ENCODE results near the gene RPS14. TPM values are rescaled to one million over a fixed set of nuclear protein-coding genes. Genes with fewer than 3 reads are reported as not detected.

RPS14 gene
- polyA plus RNA-seq, 1 donor from 2014 or later, result 3,490 TPM

DNA sequence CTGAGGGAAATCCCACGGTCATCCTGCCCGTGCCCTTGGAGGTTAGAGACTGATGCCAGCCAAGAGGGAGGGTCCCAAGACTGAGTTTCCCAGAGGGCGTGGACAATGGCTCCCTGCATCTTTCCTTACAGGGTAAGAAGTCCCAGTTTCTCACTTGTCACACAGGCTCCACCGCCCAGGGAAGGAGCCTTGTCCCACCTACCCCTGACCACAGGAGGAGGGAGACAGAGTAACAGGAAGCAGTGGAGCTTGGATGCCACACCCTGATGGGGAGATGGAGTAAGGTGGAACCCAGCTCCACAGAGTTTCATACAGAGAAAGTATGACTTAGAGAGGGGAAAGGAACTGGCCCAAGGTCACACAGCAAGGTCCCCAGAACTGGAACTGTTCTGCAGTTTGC lies 27.5 kb downstream of the RPS14 start:
- H3F3A ChIP-seq (ENCODE audit: insufficient read depth, low read length, poor library complexity, severe bottlenecking), result no peaks in the 10 kb centered on the region
- H3K79me2 ChIP-seq (replicated peaks; ENCODE audit: insufficient read depth, low read length), result no peaks in the 10 kb centered on the region
- no peaks in the 10 kb centered on the region for H4K20me1 ChIP-seq (ENCODE audit: insufficient read depth)
- H3K9me3 ChIP-seq (ENCODE audit: low read length), result no peaks in the 10 kb centered on the region
- H3K27me3 ChIP-seq (ENCODE audit: insufficient read depth, low read depth, low read length), result no peaks in the 10 kb centered on the region
- no peak overlapping the region for H3K4me2 ChIP-seq (ENCODE audit: low read length)
- H3K4me3 ChIP-seq (ENCODE audit: low read length), result no peak overlapping the region
- no peak overlapping the region for H2AFZ ChIP-seq (ENCODE audit: low read depth, low read length)
- H3K36me3 ChIP-seq (ENCODE audit: insufficient read depth, low read length), result no peaks in the 10 kb centered on the region
- H3K9ac ChIP-seq (ENCODE audit: low read length), result no peak overlapping the region
- TF ChIP-seq EP300 (conservative IDR thresholded peaks at IDR 0.05; ENCODE audit: poor library complexity, severe bottlenecking) (no peak), SMC3 (conservative IDR thresholded peaks at IDR 0.05; ENCODE audit: poor library complexity) (no peak), EZH2 (IDR thresholded peaks at IDR 0.05; ENCODE audit: borderline replicate concordance, insufficient read depth, low read length, poor library complexity, severe bottlenecking) (no peak), MXI1 (conservative IDR thresholded peaks at IDR 0.05; ENCODE audit: poor library complexity, severe bottlenecking) (no peak), POLR2AphosphoS5 (IDR thresholded peaks at IDR 0.05) (no peak), RAD21 (conservative IDR thresholded peaks at IDR 0.05) (no peak), TAF1 (IDR thresholded peaks at IDR 0.05; ENCODE audit: low read depth) (no peak)
- TF ChIP-seq, protein P1, sequence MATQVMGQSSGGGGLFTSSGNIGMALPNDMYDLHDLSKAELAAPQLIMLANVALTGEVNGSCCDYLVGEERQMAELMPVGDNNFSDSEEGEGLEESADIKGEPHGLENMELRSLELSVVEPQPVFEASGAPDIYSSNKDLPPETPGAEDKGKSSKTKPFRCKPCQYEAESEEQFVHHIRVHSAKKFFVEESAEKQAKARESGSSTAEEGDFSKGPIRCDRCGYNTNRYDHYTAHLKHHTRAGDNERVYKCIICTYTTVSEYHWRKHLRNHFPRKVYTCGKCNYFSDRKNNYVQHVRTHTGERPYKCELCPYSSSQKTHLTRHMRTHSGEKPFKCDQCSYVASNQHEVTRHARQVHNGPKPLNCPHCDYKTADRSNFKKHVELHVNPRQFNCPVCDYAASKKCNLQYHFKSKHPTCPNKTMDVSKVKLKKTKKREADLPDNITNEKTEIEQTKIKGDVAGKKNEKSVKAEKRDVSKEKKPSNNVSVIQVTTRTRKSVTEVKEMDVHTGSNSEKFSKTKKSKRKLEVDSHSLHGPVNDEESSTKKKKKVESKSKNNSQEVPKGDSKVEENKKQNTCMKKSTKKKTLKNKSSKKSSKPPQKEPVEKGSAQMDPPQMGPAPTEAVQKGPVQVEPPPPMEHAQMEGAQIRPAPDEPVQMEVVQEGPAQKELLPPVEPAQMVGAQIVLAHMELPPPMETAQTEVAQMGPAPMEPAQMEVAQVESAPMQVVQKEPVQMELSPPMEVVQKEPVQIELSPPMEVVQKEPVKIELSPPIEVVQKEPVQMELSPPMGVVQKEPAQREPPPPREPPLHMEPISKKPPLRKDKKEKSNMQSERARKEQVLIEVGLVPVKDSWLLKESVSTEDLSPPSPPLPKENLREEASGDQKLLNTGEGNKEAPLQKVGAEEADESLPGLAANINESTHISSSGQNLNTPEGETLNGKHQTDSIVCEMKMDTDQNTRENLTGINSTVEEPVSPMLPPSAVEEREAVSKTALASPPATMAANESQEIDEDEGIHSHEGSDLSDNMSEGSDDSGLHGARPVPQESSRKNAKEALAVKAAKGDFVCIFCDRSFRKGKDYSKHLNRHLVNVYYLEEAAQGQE (IDR thresholded peaks at IDR 0.05; ENCODE audit: borderline replicate concordance), result no peak
- TF ChIP-seq, protein P2, sequence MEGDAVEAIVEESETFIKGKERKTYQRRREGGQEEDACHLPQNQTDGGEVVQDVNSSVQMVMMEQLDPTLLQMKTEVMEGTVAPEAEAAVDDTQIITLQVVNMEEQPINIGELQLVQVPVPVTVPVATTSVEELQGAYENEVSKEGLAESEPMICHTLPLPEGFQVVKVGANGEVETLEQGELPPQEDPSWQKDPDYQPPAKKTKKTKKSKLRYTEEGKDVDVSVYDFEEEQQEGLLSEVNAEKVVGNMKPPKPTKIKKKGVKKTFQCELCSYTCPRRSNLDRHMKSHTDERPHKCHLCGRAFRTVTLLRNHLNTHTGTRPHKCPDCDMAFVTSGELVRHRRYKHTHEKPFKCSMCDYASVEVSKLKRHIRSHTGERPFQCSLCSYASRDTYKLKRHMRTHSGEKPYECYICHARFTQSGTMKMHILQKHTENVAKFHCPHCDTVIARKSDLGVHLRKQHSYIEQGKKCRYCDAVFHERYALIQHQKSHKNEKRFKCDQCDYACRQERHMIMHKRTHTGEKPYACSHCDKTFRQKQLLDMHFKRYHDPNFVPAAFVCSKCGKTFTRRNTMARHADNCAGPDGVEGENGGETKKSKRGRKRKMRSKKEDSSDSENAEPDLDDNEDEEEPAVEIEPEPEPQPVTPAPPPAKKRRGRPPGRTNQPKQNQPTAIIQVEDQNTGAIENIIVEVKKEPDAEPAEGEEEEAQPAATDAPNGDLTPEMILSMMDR (IDR thresholded peaks at IDR 0.05; ENCODE audit: poor library complexity, severe bottlenecking), result no peak
- H3K27ac ChIP-seq (ENCODE audit: low read length), result no peak overlapping the region
- H3K9me2 ChIP-seq (ENCODE audit: insufficient read depth, low read length), result no peaks in the 10 kb centered on the region

DNA sequence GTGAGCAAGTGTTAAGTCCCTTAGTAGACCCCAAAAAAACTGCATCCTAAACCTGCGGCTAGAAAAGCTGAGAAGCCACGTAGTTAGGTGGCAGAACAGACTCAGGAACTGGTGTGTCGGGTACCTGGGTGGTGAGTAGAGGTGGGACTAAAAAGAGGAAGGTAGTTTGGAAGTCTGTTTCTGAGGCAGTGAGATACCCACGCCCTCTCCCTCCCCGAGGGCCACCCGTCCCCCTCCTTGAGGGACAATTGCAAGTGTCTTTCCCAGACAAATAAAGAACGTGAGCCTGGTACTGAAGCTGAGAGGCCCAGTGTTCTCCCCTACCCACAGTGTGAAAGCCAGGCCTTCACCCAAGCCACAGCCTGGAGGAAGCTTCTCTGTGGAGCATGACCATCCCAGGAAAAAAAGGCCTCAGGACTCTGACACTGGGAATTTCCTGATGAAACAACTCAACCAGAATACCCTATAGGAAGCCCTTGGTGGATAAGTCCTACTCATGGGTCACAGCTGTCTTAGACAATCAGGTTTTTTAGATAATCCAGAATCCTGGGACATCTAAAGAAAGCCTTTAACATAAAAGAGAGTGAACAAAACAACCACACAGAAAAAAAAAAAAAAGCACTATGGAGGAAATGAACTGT lies 29.8 kb downstream of the RPS14 start:
- no peaks in the 10 kb centered on the region for H3K79me2 ChIP-seq (replicated peaks; ENCODE audit: insufficient read depth, low read length)
- H3K9me2 ChIP-seq (ENCODE audit: insufficient read depth, low read length), result no peaks in the 10 kb centered on the region
- no peaks in the 10 kb centered on the region for H3K36me3 ChIP-seq (ENCODE audit: insufficient read depth, low read length)
- H3K27me3 ChIP-seq (ENCODE audit: insufficient read depth, low read depth, low read length), result no peaks in the 10 kb centered on the region
- TF ChIP-seq, protein P2 (IDR thresholded peaks at IDR 0.05; ENCODE audit: poor library complexity, severe bottlenecking), result no peak
- no peak for TF ChIP-seq RAD21 (conservative IDR thresholded peaks at IDR 0.05)
- no peak for TF ChIP-seq MXI1 (conservative IDR thresholded peaks at IDR 0.05; ENCODE audit: poor library complexity, severe bottlenecking)
- no peak for TF ChIP-seq POLR2AphosphoS5 (IDR thresholded peaks at IDR 0.05)
- TF ChIP-seq, protein P1 (IDR thresholded peaks at IDR 0.05; ENCODE audit: borderline replicate concordance), result no peak
- no peak for TF ChIP-seq SMC3 (conservative IDR thresholded peaks at IDR 0.05; ENCODE audit: poor library complexity)
- TF ChIP-seq EZH2 (IDR thresholded peaks at IDR 0.05; ENCODE audit: borderline replicate concordance, insufficient read depth, low read length, poor library complexity, severe bottlenecking), result no peak
- no peak for TF ChIP-seq EP300 (conservative IDR thresholded peaks at IDR 0.05; ENCODE audit: poor library complexity, severe bottlenecking)
- TF ChIP-seq TAF1 (IDR thresholded peaks at IDR 0.05; ENCODE audit: low read depth), result no peak
- H3K4me2 ChIP-seq (ENCODE audit: low read length), result no peak overlapping the region
- no peak overlapping the region for H3K9ac ChIP-seq (ENCODE audit: low read length)
- no peaks in the 10 kb centered on the region for H3K9me3 ChIP-seq (ENCODE audit: low read length)
- H3F3A ChIP-seq (ENCODE audit: insufficient read depth, low read length, poor library complexity, severe bottlenecking), result no peaks in the 10 kb centered on the region
- no peak overlapping the region for H3K4me3 ChIP-seq (ENCODE audit: low read length)
- no peaks in the 10 kb centered on the region for H4K20me1 ChIP-seq (ENCODE audit: insufficient read depth)
- H3K27ac ChIP-seq (ENCODE audit: low read length), result no peak overlapping the region
- no peak overlapping the region for H2AFZ ChIP-seq (ENCODE audit: low read depth, low read length)

Measured in neural cell (in vitro differentiated cells).